PC-3 (cell line): Measurements from ENCODE around the gene PTPRN2. TPM values are rescaled to one million over a fixed set of nuclear protein-coding genes. Genes with fewer than 3 reads are reported as not detected.

Experiments
- ATAC-seq: fragments of 200-7000 bp; cut with Tn5 transposase; 2 replicates; pipeline ENCODE4 v1.9.1; 2020; ENCODE audit warnings: mild to moderate bottlenecking, moderate library complexity
- BruUV-seq: library from RNA; stranded (reverse); fragments of 400-500 nt; replicated peaks from 2 replicates; lab custom pipeline; 2021; lab: Mats Ljungman, UMichigan
- CTCF ChIA-PET: fragments of 300-600 bp; sonication (Branson Sonifier 250); formaldehyde crosslinking; loops from one replicate; lab custom pipeline; 2022; ENCODE audit warnings: antibody characterized with exemption; lab: Charles Lee
- POLR2A ChIA-PET: fragments of 300-600 bp; sonication (Branson Sonifier 250); formaldehyde crosslinking; loops from one replicate; lab custom pipeline; 2022; ENCODE audit warnings: antibody characterized with exemption; ENCODE audit not compliant: unreplicated experiment; lab: Charles Lee
- DNase-seq: peaks from one replicate; pipeline ENCODE4 v3.0.0-alpha.2; 2015
- H2AFZ ChIP-seq: fragments of 300-600 bp; sonication (generic); 2 replicates; pipeline ENCODE4 v1.6.0; 2016; ENCODE audit warnings: antibody characterized with exemption, low read length
- H3F3A ChIP-seq: fragments of 300-600 bp; sonication (generic); one replicate; pipeline ENCODE4 v1.6.0; 2017; ENCODE audit warnings: antibody characterized with exemption, low read length, control low read depth, mild to moderate bottlenecking; ENCODE audit not compliant: unreplicated experiment
- H3K27ac ChIP-seq: fragments of 300-600 bp; sonication (generic); 2 replicates; pipeline ENCODE4 v1.5.1; 2016; ENCODE audit warnings: mild to moderate bottlenecking, low read length
- H3K27me3 ChIP-seq: fragments of 300-600 bp; sonication (generic); 2 replicates; pipeline ENCODE4 v1.6.1; 2016; ENCODE audit warnings: low read length, mixed read lengths
- H3K36me3 ChIP-seq: fragments of 300-600 bp; sonication (generic); 2 replicates; pipeline ENCODE4 v1.6.1; 2016; ENCODE audit warnings: low read depth, mixed run types, low read length, mixed read lengths
- H3K4me1 ChIP-seq: fragments of 300-600 bp; sonication (generic); 2 replicates; pipeline ENCODE4 v1.5.1; 2016; ENCODE audit warnings: low read length; ENCODE audit not compliant: insufficient read depth
- H3K4me2 ChIP-seq: fragments of 300-600 bp; sonication (generic); 2 replicates; pipeline ENCODE4 v1.6.0; 2016; ENCODE audit warnings: low read length
- H3K4me3 ChIP-seq: fragments of 300-600 bp; sonication (generic); 2 replicates; pipeline ENCODE4 v1.5.1; 2016; ENCODE audit warnings: mild to moderate bottlenecking, low read length, mixed read lengths
- H3K79me2 ChIP-seq: fragments of 300-600 bp; sonication (generic); 2 replicates; pipeline ENCODE4 v1.6.1; 2017; ENCODE audit warnings: low read length, mixed read lengths
- H3K9ac ChIP-seq: fragments of 300-600 bp; sonication (generic); 2 replicates; pipeline ENCODE4 v1.6.0; 2016; ENCODE audit warnings: mild to moderate bottlenecking, low read length
- H3K9me2 ChIP-seq: fragments of 300-600 bp; sonication (generic); replicated peaks from 2 replicates; pipeline ENCODE4 v1.6.1; 2016; ENCODE audit warnings: mixed run types, low read length, mixed read lengths
- H3K9me3 ChIP-seq: fragments of 300-600 bp; sonication (generic); 2 replicates; pipeline ENCODE4 v1.6.1; 2016; ENCODE audit warnings: low read length, mixed read lengths
- H4K20me1 ChIP-seq: fragments of 300-600 bp; sonication (generic); 2 replicates; pipeline ENCODE4 v1.6.1; 2016; ENCODE audit warnings: low read length, mixed read lengths
- EZH2 ChIP-seq: fragments of 300-600 bp; sonication (generic); IDR thresholded peaks from one replicate; pipeline ENCODE4 v1.6.1; 2017; ENCODE audit warnings: antibody characterized with exemption, mild to moderate bottlenecking, low read length; ENCODE audit not compliant: unreplicated experiment
- EZH2phosphoT487 ChIP-seq: fragments of 300-600 bp; sonication (generic); IDR thresholded peaks from 2 replicates; pipeline ENCODE4 v1.6.1; 2018; ENCODE audit warnings: mild to moderate bottlenecking, antibody characterized with exemption, low read length, borderline replicate concordance
- intact Hi-C: fragments of 100-400 bp; cut with micrococcal nuclease; formaldehyde crosslinking; loops from 2 replicates; pipeline ENCODE4 v1.9.0; 2023
- total RNA-seq: library from RNA; depleted of rRNA; stranded (reverse); fragments of >200 nt; gene quantifications from 2 replicates; pipeline ENCODE4 v1.2.3, GENCODE V29; 2014
- TF ChIP-seq, protein P1 (sequence below): fragments of 300-600 bp; sonication (generic); conservative IDR thresholded peaks from 2 replicates; pipeline ENCODE4 v1.5.1; 2017; ENCODE audit warnings: antibody characterized with exemption, low read depth, mild to moderate bottlenecking, low read length

PTPRN2 gene
- total RNA-seq, 1 experiment from 2014 or later = 3.2 TPM

DNA sequence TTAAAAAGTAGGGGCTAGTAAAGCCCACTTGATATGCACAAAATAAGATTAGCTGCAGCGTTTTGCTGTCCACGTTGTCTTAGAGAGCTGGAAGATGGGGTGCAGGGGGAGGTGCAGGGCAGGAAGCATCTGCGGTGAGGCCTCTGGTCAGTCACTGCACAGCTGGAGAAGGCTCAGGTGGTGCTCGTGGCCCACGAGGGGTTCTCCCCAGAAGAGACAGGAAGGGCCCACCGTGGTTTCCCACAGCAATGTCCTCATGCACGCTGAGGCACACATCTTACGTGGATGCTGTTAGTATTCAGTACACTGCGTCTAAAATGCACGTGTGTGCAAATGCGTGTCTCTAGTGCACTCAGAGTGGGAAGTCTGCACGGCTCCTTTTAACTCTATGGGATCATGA is 582.1 kb downstream of the PTPRN2 start:
- POLR2A ChIA-PET = no interaction called here
- no TSS peak for BruUV-seq
- H3K79me2 ChIP-seq = no peaks in the 10 kb centered on the region

DNA sequence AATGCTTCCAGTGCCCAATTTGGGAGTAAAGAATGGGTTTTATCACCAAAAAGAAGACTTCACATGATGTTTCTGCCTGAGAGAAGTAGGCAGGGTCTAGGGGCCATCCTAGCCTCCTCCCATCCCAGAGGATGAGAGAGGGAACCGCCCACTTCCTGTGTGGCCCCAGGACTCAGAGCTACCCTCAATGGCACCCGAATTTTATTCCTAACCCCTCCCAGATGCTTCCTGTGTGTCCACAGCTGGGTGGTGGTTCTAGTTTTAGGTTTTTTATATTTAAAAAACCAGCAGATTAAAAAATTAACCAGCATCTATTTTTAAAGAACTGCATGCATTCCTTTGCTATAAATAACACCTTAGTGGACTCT is 583.5 kb downstream of the PTPRN2 start:
- intact Hi-C loops = no loop called here
- Histone ChIP-seq H3K4me2 (no peak overlapping the region), H4K20me1 (no peaks in the 10 kb centered on the region), H3K27me3 (peaks cover 3% of the 10 kb centered on the region; the same call in 1 of the 2 replicates), H3K9me3 (no peaks in the 10 kb centered on the region), H3K36me3 (no peaks in the 10 kb centered on the region), H3K9me2 (no peaks in the 10 kb centered on the region), H3K27ac (no peak overlapping the region), H2AFZ (no peak overlapping the region), H3K9ac (no peak overlapping the region), H3K79me2 (no peaks in the 10 kb centered on the region), H3K4me3 (no peak overlapping the region), H3F3A (no peaks in the 10 kb centered on the region), H3K4me1 (peaks cover 9% of the 10 kb centered on the region; the same call in 1 of the 2 replicates)
- TF ChIP-seq, protein P1, sequence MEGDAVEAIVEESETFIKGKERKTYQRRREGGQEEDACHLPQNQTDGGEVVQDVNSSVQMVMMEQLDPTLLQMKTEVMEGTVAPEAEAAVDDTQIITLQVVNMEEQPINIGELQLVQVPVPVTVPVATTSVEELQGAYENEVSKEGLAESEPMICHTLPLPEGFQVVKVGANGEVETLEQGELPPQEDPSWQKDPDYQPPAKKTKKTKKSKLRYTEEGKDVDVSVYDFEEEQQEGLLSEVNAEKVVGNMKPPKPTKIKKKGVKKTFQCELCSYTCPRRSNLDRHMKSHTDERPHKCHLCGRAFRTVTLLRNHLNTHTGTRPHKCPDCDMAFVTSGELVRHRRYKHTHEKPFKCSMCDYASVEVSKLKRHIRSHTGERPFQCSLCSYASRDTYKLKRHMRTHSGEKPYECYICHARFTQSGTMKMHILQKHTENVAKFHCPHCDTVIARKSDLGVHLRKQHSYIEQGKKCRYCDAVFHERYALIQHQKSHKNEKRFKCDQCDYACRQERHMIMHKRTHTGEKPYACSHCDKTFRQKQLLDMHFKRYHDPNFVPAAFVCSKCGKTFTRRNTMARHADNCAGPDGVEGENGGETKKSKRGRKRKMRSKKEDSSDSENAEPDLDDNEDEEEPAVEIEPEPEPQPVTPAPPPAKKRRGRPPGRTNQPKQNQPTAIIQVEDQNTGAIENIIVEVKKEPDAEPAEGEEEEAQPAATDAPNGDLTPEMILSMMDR = no peak
- TF ChIP-seq EZH2phosphoT487 (no peak), EZH2 (no peak)
- BruUV-seq = no TSS peak
- ChIA-PET POLR2A (no interaction called here), CTCF (no interaction called here)
- no peak for DNase-seq
- no peak for ATAC-seq

More for the DNA sequence above, 582.1 kb downstream of the PTPRN2 start:
- peaks cover 9% of the 10 kb centered on the region; the same call in 1 of the 2 replicates for H3K4me1 ChIP-seq
- H4K20me1 ChIP-seq = no peaks in the 10 kb centered on the region
- no peak for DNase-seq
- H3K9me2 ChIP-seq = no peaks in the 10 kb centered on the region
- no peaks in the 10 kb centered on the region for H3K9me3 ChIP-seq
- H3K4me2 ChIP-seq = no peak overlapping the region
- H3K9ac ChIP-seq = no peak overlapping the region
- ATAC-seq = no peak
- no peak overlapping the region for H3K27ac ChIP-seq
- intact Hi-C loops = no loop called here
- TF ChIP-seq, protein P1 = no peak
- TF ChIP-seq EZH2 = no peak
- no peak for TF ChIP-seq EZH2phosphoT487
- H3F3A ChIP-seq = no peaks in the 10 kb centered on the region
- CTCF ChIA-PET = no interaction called here
- peaks cover 4% of the 10 kb centered on the region; the same call in 1 of the 2 replicates for H3K27me3 ChIP-seq
- H2AFZ ChIP-seq = no peak overlapping the region
- no peak overlapping the region for H3K4me3 ChIP-seq
- no peaks in the 10 kb centered on the region for H3K36me3 ChIP-seq

DNA sequence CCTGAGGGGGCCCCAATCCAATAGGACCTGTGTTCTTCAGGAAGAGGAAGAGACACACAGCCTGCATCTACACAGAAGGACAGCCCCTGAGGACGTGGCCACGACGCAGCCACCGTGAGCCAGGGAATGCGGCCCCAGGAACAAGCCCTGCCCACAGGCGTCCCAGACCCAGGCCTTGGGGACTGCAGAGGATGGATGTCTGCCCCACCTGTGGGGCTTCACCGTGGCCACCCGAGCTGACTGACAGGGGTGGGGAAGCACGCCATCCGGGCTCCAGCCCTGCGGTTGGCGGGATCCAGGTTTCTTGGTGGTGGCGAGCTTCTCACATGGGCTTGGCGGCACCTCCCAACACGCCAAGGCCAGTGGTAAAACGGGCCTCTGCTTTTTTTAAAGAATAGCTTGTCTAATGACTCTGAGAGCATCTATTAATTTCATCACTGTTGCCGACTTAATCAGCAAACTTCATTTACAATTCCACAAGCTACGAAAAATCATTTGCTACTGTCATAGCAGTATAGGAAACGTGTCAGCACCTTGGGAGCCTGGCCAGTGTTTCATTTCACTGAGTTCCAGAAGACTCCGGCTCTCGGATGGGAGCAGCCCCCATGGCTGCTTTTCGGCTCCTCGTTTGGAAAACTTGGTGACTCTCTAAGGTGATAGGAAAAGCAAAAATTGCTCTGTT is 584.0 kb downstream of the PTPRN2 start:
- TF ChIP-seq EZH2 (no peak), EZH2phosphoT487 (no peak)
- TF ChIP-seq, protein P1 = no peak
- intact Hi-C loops = no loop called here
- no TSS peak for BruUV-seq
- no peak overlapping the region for H3K4me2 ChIP-seq
- H3K9ac ChIP-seq = no peak overlapping the region
- ChIA-PET CTCF (no interaction called here), POLR2A (no interaction called here)
- no peaks in the 10 kb centered on the region for H3K27me3 ChIP-seq
- no peak overlapping the region for H3K27ac ChIP-seq
- H4K20me1 ChIP-seq = no peaks in the 10 kb centered on the region
- H3K9me2 ChIP-seq = no peaks in the 10 kb centered on the region
- no peaks in the 10 kb centered on the region for H3K79me2 ChIP-seq
- ATAC-seq (no peak), DNase-seq (no peak)
- peaks cover 9% of the 10 kb centered on the region; the same call in 1 of the 2 replicates for H3K4me1 ChIP-seq
- H3F3A ChIP-seq = no peaks in the 10 kb centered on the region
- H3K36me3 ChIP-seq = no peaks in the 10 kb centered on the region
- H3K9me3 ChIP-seq = no peaks in the 10 kb centered on the region
- H2AFZ ChIP-seq = no peak overlapping the region
- H3K4me3 ChIP-seq = no peak overlapping the region
